K562 treated with DMSO at 1 percent for 4 hours (cell line): Measurements from ENCODE around the gene PCDHB12. TPM values are rescaled to one million over a fixed set of nuclear protein-coding genes. Genes with fewer than 3 reads are reported as not detected.

Experiments used
- total RNA-seq: library from RNA; unstranded; fragments of 300-600 nt; gene quantifications from 2 replicates; pipeline ENCODE4 v1.2.3, GENCODE V29; 2022; ENCODE audit not compliant: insufficient read depth

The PCDHB12 gene
- not detected in 2 replicates for total RNA-seq

GRCh38 chr5:141208478-141208877 is at the start of gene PCDHB12:
TSS of gene PCDHB12 (plus strand) at chr5:141208719. CDS start at chr5:141208908, 189 bp downstream.

GRCh38 chr5:141172381-141173204 is 35.9 kb upstream of the PCDHB12 start, which contains the start of gene PCDHB7:
TSS of gene PCDHB7 (plus strand) at chr5:141172644. CDS start at chr5:141172836, 192 bp downstream.

GRCh38 chr5:141177577-141178191 is 30.8 kb upstream of the PCDHB12 start, which contains the start of gene PCDHB8:
TSS of gene PCDHB8 (plus strand) at chr5:141177790. CDS start at chr5:141178035, 245 bp downstream.

GRCh38 chr5:141182248-141182647 is 26.3 kb upstream of the PCDHB12 start, which contains the start of gene PCDHB16:
TSS of gene PCDHB16 (plus strand) at chr5:141182387. CDS start at chr5:141182560, 173 bp downstream.

DNA sequence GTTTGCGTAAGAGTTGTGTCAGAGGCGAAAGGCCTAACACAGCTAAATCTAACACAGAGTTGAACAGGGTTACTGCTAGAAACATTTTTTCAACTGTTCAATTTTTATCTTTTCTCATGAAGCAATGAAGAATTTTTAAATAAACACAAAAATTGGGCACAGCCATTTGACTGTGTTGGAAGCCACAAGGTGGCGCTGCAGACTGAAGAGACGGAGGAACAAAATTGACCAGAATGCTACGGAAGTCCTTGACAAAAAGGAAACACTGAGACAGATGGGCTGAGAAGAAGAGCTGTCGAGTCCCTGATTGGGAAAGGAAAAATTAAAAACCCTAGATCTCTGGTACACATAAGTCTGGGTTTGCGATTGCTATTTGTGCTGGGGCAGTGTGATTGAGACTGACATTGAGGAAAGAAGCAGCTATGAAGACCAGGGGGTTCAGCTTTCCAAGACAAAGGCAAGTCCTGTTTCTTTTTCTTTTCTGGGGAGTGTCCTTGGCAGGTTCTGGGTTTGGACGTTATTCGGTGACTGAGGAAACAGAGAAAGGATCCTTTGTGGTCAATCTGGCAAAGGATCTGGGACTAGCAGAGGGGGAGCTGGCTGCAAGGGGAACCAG is 21.5 kb upstream of the PCDHB12 start, which contains the start of gene PCDHB9:
PCDHB9 (plus strand) TSS at position 265 of the 616 bp plus-strand sequence; CDS start at position 423, 158 bp downstream.

DNA sequence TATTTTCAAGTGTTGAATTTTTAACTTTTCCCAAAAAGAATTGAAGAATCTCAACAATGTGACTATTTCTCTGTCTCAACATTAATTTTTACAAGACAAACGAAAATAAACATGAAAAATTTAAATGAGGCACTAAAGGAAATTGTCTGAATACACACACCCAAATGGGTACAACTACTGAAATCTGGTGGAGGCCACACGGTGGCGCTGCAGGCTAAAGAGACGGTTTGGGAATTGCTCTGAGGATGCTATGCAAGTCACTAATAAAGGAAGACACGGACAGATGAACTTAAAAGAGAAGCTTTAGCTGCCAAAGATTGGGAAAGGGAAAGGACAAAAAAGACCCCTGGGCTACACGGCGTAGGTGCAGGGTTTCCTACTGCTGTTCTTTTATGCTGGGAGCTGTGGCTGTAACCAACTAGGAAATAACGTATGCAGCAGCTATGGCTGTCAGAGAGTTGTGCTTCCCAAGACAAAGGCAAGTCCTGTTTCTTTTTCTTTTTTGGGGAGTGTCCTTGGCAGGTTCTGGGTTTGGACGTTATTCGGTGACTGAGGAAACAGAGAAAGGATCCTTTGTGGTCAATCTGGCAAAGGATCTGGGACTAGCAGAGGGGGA is 16.3 kb upstream of the PCDHB12 start, which contains the start of gene PCDHB10:
PCDHB10 (plus strand) TSS at position 244 of the 616 bp plus-strand sequence; CDS start at position 444, 200 bp downstream.

GRCh38 chr5:141199359-141200235 is 8.9 kb upstream of the PCDHB12 start, which contains the start of gene PCDHB11:
TSS of gene PCDHB11 (plus strand) at chr5:141199627. CDS start at chr5:141199775, 148 bp downstream.

GRCh38 chr5:141213656-141214339 is 5.3 kb downstream of the PCDHB12 start, which contains the start of gene PCDHB13:
TSS of gene PCDHB13 (plus strand) at chr5:141213919. CDS start at chr5:141214124, 205 bp downstream.

DNA sequence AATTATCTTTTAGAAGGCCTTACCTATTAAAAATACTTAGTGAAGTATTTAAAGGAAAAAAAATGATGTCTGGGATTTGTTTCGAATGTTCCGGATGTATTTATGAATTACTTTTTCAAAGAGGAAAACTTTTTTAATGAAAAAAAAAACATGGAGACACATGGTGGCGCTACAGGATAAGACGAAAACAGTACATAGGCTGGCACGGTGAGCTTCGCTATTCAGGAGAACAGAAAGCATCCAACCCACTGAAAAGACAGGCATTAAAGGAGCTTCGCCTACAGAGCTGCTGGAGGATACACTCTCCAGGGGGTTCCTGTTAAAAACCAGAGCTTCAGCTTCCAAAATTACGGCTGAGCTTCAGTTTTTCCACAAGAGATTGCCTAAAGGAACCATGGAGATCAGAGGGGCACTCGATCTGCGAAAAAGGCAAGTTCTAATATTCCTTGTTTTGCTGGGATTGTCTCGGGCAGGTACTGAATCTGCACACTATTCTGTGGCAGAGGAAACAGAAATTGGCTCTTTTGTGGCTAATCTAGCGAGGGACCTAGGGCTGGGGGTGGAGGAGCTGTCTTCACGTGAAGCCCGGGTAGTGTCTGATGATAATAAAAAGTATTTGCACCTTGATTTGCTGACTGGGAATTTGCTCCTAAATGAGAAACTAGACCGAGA is 14.7 kb downstream of the PCDHB12 start, which contains the start of gene PCDHB14:
PCDHB14 (plus strand) TSS at position 232 of the 672 bp plus-strand sequence; CDS start at position 395, 163 bp downstream.

GRCh38 chr5:141245250-141245717 is 36.8 kb downstream of the PCDHB12 start, which contains the start of gene PCDHB15:
TSS of gene PCDHB15 (plus strand) at chr5:141245395. CDS start at chr5:141245579, 184 bp downstream.

Other genes starting within 250 kb of the PCDHB12 start
- gene PCDHAC2, start 242.2 kb upstream of the PCDHB12 start, total RNA-seq: not detected in 2 replicates
- gene PCDHB1, start 157.3 kb upstream of the PCDHB12 start, total RNA-seq: not detected in 2 replicates
- not detected in 2 replicates for gene PCDHB2, start 114.1 kb upstream of the PCDHB12 start, total RNA-seq
- gene PCDHB3, start 108.2 kb upstream of the PCDHB12 start, total RNA-seq: not detected in 2 replicates
- gene PCDHB4, start 86.9 kb upstream of the PCDHB12 start, total RNA-seq: not detected in 2 replicates
- not detected in 2 replicates for gene PCDHB5, start 73.5 kb upstream of the PCDHB12 start, total RNA-seq
- gene PCDHB6, start 58.7 kb upstream of the PCDHB12 start, total RNA-seq: not detected in 2 replicates
- not detected in 2 replicates for gene PCDHB7, start 36.1 kb upstream of the PCDHB12 start, total RNA-seq
- gene PCDHB8, start 30.9 kb upstream of the PCDHB12 start, total RNA-seq: not detected in 2 replicates
- gene PCDHB16, start 26.3 kb upstream of the PCDHB12 start, total RNA-seq: not detected in 2 replicates
- gene PCDHB9, start 21.6 kb upstream of the PCDHB12 start, total RNA-seq: not detected in 2 replicates
- gene PCDHB10, start 16.4 kb upstream of the PCDHB12 start, total RNA-seq: not detected in 2 replicates
- gene PCDHB11, start 9.1 kb upstream of the PCDHB12 start, total RNA-seq: not detected in 2 replicates
- not detected in 2 replicates for gene PCDHB13, start 5.2 kb downstream of the PCDHB12 start, total RNA-seq
- not detected in 2 replicates for gene PCDHB14, start 14.6 kb downstream of the PCDHB12 start, total RNA-seq
- gene PCDHB15, start 36.7 kb downstream of the PCDHB12 start, total RNA-seq: not detected in 2 replicates
- not detected in 2 replicates for gene SLC25A2, start 95.3 kb downstream of the PCDHB12 start, total RNA-seq
- 87.4 and 92.8 TPM in 2 replicates for gene TAF7, start 112.1 kb downstream of the PCDHB12 start, total RNA-seq
- gene PCDHGA1, start 121.8 kb downstream of the PCDHB12 start, total RNA-seq: 0.37 TPM in 1 of 2 replicates, not detected in the other
- gene PCDHGA2, start 130.0 kb downstream of the PCDHB12 start, total RNA-seq: 0.12 TPM in 1 of 2 replicates, not detected in the other
- 0.46 TPM in 1 of 2 replicates, not detected in the other for gene PCDHGA3, start 135.1 kb downstream of the PCDHB12 start, total RNA-seq
- not detected in 2 replicates for gene PCDHGB1, start 141.4 kb downstream of the PCDHB12 start, total RNA-seq
- gene PCDHGA4, start 146.3 kb downstream of the PCDHB12 start, total RNA-seq: 0.42 and 0.76 TPM in 2 replicates
- 0.48 and 0.70 TPM in 2 replicates for gene PCDHGB2, start 151.3 kb downstream of the PCDHB12 start, total RNA-seq
- 0.16 TPM in 1 of 2 replicates, not detected in the other for gene PCDHGA5, start 155.4 kb downstream of the PCDHB12 start, total RNA-seq
- 0.51 and 0.74 TPM in 2 replicates for gene PCDHGB3, start 161.5 kb downstream of the PCDHB12 start, total RNA-seq
- gene PCDHGA6, start 165.2 kb downstream of the PCDHB12 start, total RNA-seq: 0.27 and 0.35 TPM in 2 replicates
- gene PCDHGA7, start 174.0 kb downstream of the PCDHB12 start, total RNA-seq: not detected in 2 replicates
- 0.21 TPM in 1 of 2 replicates, not detected in the other for gene PCDHGB4, start 179.0 kb downstream of the PCDHB12 start, total RNA-seq
- 0.24 TPM in 1 of 2 replicates, not detected in the other for gene PCDHGA8, start 183.9 kb downstream of the PCDHB12 start, total RNA-seq
- gene PCDHGB5, start 189.2 kb downstream of the PCDHB12 start, total RNA-seq: not detected in 2 replicates
- not detected in 2 replicates for gene PCDHGA9, start 194.1 kb downstream of the PCDHB12 start, total RNA-seq
- not detected in 2 replicates for gene PCDHGB6, start 199.3 kb downstream of the PCDHB12 start, total RNA-seq
- not detected in 2 replicates for gene PCDHGA10, start 204.3 kb downstream of the PCDHB12 start, total RNA-seq
- not detected in 2 replicates for gene PCDHGB7, start 209.0 kb downstream of the PCDHB12 start, total RNA-seq
- gene PCDHGA11, start 212.3 kb downstream of the PCDHB12 start, total RNA-seq: not detected in 2 replicates
- gene PCDHGA12, start 221.8 kb downstream of the PCDHB12 start, total RNA-seq: not detected in 2 replicates